ENCODE results near the gene CDKN2AIPNL.
"Not testable (repeated sequence)": the region's sequence is repeated elsewhere in the genome, so short reads cannot be mapped to it uniquely, and the experiment has no call there.

CDKN2AIPNL gene

DNA sequence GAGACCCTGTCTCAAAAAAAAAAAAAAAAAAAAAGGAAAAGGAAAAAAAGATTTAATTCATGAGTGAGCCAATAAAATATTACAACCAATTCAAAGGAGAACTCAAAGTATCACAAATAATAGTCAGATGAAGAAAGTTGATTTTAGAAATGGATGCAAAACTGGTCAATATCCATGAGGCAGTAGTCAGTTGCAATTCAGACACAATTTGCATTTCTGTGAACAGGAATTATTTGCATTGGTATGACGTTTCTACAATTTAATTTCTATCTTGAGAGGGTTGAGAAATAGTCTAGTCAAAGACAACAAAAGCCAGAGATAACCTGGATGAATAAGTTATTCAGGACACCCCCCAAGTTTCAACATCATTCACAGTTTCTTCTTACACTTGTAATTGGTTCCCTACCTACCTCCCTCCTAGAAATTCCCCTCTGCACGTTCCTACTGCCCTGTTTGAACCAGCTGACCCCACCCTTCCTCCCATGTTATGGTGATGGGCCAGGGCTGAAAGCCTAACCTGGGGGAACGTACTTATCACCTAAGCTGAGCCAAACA is 28.6 kb upstream of the CDKN2AIPNL start:
- H3K4me3 ChIP-seq (ENCODE audit: low read length) = no peak overlapping the region
- no peak for DNase-seq (ENCODE audit: low read depth, low spot score)

DNA sequence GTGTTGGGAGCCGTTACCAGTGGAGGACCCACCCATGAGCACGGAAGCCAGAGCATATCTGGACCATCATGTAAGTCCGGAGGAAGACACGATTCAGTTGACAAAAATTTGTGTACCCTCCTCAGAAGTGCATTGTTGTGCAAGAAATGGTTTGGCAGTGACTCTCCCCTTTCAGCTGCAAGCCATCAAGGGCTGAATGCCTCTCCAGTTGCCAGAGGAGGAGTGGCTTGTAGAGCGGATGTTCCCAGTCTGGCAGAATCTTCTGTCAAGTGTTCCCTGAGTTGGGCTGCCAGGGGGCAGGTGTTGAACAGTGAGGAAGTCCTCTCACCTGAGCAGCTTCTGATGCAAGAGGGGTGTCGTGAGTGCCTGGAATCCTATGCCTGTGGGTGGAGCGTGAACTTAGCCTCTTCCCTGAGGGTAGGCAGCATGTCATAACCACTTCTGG is 27.6 kb upstream of the CDKN2AIPNL start:
- no peak overlapping the region for H3K4me3 ChIP-seq (ENCODE audit: low read length)
- no peak for DNase-seq (ENCODE audit: low read depth, low spot score)

DNA sequence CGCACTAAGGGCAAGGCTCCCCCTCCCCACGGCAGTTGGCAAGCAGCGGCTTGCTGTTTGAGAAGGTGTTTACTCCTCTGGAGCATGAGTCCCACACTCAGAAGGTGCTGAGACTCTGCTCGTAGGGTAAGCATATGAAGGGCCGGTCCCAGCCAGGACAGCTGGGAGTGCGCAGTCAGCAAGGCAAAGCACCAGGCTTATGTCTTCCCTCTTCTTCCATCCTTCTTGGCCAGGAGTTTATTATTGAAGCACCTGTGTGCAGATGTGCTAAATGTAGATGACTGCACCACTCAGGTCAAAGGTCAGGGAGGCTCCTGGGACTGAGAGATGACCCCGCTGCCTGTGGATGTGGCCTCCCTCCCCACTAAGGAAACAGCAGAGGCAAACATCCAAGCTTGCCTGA is 27.0 kb upstream of the CDKN2AIPNL start:
- H3K4me3 ChIP-seq (ENCODE audit: low read length) = no peak overlapping the region
- no peak for DNase-seq (ENCODE audit: low read depth, low spot score)

DNA sequence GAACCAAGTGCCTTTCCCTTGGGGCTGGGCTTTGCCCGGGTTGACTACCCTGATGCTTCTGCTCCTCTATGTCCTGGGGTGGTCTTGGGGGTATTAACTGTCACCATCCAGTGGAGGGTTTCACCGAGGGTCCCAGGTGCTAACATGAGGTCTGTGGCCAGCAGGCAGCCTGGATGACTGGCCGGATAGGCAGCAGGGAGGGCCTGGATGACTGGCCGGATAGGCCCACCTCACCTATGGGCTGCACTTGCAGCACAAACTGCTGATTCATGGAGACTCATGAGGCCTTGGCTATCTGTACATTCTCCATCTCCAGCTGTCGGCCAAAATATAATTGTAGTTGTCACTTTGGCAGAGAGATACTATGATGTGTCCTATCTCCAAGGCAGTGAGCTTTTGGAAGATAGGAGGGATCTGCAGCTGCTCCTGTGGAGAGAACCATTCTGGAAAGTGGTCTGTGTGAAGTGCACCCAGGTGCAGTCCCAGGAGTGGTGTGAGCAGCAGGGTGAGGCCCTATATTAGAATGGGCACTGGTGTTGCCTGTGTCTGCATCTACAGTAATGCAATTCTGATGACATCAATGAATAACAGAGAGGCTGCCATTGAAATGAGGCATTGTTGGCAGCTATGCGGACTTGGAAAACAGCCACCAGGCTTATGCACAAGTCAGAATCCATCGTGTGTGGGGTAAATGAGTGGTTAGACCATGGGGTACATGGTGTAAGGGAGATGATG is 26.3 kb upstream of the CDKN2AIPNL start:
- no peak for DNase-seq (ENCODE audit: low read depth, low spot score)
- no peak overlapping the region for H3K4me3 ChIP-seq (ENCODE audit: low read length)

DNA sequence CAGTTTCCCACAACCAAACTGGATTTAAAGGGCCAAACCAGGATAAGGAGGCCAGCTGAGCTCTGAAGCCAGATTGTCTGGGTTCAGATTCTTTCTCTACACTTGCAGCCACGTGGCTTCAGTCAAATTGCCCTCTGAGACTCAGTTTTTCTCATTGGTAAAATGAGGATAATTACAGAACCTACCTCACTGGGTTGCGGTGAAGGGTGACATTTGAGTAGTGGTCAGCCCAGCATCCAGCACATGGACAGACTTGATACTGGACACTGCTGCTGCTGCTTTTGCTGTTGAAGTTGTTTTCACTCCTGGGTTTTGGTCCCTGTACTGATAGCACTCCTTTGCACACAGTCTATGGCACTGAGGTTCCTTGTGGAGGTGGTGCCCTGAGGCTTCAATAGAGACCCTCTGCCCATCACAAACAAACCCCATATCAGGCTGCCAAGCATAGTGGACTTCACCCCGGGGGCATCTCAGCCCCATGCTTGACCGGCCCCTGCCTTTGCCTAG is 25.7 kb upstream of the CDKN2AIPNL start:
- no peak overlapping the region for H3K4me3 ChIP-seq (ENCODE audit: low read length)
- DNase-seq (ENCODE audit: low read depth, low spot score) = no peak

DNA sequence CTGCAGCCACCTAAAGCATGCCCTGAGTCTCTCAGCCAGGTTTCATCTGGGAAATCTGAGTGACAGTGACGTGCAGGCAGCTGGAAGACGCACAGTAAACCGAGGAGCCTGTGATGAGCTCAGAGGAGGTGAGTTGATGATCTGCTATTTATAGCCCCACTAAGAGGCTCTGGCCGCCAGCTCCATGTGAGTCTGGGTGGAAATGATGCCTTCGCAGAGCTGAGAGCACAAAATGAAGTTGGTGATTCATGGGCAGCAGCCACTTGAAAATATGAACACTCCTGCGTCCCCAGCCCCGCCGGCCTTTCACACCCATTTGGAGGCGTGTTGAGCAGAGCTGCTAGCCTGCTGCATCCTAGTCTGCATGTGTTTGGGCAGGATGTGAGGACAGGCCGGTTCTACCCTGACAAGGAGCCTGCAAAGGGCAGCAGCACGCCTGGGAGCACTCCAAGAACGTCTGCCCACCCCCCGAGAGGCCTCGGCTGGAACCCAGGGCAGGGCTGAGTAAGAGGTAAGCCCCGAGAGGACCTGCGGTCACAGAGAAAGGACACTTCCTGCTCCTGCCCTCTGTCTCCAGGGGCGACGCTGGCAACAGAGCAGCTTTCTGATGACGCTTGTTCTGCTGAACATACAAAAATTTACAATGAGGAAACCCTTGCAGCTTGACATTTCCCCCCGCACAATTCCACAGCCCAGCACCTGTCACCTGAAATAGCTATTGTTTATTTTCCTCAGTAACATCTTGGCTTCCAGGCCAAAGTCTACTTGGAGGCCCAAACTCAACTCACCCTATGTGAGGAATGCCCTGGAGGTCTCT is 25.1 kb upstream of the CDKN2AIPNL start:
- no peak overlapping the region for H3K4me3 ChIP-seq (ENCODE audit: low read length)
- DNase-seq (ENCODE audit: low read depth, low spot score) = no peak

DNA sequence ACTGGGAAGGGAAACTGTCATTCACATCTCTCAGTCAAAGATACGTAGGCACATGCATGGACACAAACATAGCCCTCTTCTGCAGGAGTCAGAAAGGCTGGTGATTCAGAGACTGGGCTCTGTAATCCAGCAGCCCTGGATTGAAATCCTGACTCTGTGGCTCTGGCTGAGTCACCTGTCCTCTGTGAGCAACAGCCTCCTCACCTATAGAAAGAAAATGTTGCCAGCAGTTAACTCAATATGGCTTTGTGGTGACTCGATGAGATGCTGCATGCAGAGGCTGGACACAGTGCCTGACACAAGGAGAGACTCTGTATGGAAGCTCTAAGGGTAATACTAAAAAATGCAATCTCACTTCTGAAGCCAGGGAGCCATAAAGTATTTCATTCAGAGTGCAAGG is 23.9 kb upstream of the CDKN2AIPNL start:
- DNase-seq (ENCODE audit: low read depth, low spot score) = no peak
- H3K4me3 ChIP-seq (ENCODE audit: low read length) = no peak overlapping the region

DNA sequence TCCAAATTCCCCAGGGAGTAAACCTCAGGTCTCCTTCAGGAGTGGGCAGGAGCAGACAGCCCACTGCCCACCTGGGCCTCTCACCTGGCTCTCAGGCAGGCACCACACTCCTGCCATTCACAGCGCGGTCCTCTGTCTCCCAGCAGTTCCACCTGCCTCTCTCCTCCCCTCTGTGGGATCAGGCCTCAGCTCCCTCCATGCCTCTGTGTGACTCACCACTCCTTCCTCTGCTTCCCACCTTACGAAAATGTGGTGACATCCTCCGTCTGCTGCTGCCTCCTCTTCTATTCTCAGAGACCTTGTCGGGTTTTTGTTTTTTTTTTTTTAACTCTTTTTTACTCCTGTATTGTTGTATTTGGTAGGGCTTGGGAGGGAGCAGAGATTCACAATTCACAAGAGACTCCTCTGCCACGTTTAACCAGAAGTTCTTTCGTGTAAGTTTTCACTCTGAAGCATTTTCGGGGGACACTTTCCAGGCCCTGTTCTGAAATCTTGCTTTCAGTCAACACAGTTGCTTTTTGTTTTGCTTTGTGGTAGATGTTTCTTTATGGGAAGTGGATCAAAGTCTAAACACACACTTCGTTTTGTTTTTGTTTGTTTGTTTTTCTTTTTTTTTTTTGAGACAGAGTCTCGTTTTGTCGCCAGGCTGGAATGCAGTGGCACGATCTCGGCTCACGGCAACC is 21.1 kb upstream of the CDKN2AIPNL start:
- no peak overlapping the region for H3K4me3 ChIP-seq (ENCODE audit: low read length)
- DNase-seq (ENCODE audit: low read depth, low spot score) = no peak

DNA sequence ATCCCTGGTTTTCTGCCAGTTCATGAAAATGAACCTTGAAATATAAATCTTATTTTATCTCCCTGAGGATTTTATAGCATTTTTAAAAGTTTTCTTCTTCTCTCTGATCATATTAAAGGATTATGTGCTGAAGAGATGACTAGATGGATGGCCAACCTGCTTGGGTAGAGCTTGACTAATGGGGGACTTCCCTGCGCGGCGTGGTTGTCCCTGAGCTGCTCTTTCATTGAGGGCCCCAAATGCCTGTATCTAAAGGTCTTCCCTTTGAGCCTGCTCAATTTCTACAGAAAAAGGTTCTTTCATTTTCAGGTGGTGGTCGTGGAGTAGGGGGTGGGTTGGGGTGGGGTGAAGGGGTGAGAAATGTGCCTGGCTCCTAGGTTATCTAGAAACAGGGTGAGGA is 20.5 kb upstream of the CDKN2AIPNL start:
- no peak for DNase-seq (ENCODE audit: low read depth, low spot score)
- H3K4me3 ChIP-seq (ENCODE audit: low read length) = no peak overlapping the region

DNA sequence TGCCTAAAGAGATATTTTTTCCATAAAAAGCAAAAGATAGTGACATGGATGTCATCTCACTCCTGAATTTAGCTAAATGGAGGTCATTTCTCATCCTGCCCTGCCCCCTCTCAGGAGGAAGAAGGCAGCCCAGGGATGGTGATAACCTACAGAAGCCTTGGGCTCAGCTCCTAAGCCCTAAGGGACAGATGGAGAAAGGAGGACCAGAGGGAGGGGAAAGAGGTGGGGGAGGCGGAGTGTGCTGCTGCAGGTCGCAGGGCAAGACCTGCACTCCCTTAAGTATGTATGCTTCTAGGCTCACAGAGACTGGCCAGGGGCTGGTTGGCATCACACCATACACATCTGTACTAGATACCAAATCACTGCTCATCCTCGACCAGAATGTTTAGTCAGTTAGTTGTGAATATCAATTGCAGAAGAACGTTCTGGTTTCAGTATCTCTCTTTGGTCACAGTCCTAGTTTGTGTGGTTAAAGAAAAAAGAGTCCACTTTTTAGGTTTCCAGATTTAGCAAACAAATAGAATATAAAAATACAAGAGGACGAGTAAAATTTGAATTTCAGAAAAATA is 18.4 kb upstream of the CDKN2AIPNL start:
- no peak for DNase-seq (ENCODE audit: low read depth, low spot score)

DNA sequence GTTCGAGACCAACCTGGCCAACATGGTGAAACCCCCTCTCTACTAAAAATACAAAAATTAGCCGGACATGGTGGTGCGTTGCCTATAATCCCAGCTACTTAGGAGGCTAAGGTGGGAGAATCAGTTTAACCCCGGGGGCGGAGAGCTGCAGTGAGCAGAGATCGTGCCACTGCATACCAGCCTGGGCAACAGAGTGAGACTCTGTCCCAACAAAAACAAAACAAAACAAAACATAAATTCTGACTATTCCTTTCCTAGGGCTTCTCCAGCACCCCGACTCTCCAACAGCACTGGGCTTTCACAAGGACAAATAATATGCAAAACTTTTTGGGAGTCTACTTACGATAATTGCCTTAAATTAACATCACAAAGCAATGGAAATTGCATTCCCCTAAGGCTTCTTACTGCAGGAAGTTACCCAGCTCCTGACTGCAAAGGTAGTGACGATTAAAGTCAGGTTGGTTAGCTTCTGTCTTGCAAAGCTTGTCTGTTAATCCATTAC is 15.9 kb upstream of the CDKN2AIPNL start:
- no peak for DNase-seq (ENCODE audit: low read depth, low spot score)
- H3K4me3 ChIP-seq (ENCODE audit: low read length) = no peak overlapping the region

More for the DNA sequence above, 18.4 kb upstream of the CDKN2AIPNL start:
- H3K4me3 ChIP-seq (ENCODE audit: low read length) = no peak overlapping the region

DNA sequence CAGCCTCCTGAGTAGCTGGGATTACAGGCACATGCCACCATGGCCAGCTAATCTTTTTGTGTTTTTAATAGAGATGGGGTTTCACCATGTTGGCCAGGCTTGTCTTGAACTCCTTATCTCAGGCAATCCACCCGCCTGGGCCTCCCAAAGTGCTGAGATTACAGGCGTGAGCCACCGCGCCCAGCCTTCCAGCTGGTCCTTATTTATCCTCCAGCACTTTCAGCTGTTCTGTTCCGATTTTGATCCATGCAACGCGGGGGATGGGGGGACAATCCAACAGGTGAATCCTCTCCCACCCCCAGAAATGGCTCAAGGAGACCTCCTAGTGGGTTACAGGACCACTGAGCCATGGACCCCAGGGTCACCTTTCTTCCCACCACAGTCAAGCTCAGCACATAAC is 14.7 kb upstream of the CDKN2AIPNL start:
- H3K4me3 ChIP-seq (ENCODE audit: low read length) = no peak overlapping the region
- no peak for DNase-seq (ENCODE audit: low read depth, low spot score)

DNA sequence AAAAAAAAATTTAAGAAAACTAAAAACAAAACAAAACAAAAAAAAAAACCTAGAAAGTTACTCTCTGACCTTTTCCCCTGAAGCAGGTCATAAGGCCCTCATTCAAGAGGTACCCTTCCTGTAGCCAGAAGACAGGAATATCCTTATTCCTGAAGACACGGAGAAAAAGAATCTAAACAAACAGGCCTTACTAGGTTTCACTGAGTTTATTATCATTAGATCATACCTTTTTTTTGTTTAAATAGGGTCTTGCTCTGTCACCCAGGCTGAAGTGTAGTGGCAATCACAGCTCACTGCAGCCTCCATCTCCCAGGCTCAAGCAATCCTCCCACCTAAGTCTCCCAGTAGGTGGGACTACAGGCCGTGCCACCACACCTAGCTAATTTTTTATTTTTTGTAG is 11.7 kb upstream of the CDKN2AIPNL start:
- DNase-seq (ENCODE audit: low read depth, low spot score) = no peak
- no peak overlapping the region for H3K4me3 ChIP-seq (ENCODE audit: low read length)

DNA sequence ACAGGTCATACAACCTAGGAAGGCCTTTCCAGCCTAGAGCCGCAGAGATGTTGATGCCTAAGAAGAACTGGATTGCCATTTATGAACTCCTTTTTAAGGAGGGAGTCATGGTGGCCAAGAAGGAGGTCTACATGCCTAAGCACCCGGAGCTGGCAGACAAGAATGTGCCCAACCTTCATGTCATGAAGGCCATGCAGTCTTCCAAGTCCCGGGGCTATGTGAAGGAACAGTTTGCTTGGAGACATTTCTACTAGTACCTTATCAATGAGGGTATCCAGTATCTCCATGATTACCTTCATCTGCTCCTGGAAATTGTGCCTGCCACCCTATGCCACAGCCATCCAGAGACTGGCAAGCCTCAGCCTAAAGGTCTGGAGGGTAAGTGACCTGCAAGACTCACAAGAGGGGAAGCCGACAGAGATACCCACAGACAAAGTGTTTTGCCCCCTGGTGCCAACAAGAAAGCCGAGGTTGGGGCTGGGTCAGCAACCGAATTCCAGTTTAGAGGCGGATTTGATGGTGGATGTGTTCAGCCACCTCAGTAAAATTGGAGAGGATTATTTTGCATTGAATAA is 11.2 kb upstream of the CDKN2AIPNL start:
- no peak for DNase-seq (ENCODE audit: low read depth, low spot score)
- H3K4me3 ChIP-seq (ENCODE audit: low read length) = no peak overlapping the region

DNA sequence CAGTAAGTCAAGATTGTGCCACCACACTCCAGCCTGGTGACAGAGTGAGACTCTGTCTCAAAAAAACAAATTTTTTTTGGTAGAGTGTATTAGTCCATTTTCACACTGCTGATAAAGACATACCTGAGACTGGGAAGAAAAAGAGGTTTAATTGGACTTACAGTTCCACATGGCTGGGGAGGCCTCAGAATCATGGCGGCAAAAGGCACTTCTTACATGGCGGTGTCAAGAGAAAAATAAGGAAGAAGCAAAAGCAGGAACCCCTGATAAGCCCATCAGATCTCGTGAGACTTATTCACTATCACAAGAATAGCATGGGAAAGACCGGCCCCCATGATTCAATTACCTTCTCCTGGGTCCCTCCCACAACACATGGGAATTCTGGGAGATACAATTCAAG is 9.4 kb upstream of the CDKN2AIPNL start:
- H3K4me3 ChIP-seq (ENCODE audit: low read length); DNase-seq (ENCODE audit: low read depth, low spot score): not testable (repeated sequence)

DNA sequence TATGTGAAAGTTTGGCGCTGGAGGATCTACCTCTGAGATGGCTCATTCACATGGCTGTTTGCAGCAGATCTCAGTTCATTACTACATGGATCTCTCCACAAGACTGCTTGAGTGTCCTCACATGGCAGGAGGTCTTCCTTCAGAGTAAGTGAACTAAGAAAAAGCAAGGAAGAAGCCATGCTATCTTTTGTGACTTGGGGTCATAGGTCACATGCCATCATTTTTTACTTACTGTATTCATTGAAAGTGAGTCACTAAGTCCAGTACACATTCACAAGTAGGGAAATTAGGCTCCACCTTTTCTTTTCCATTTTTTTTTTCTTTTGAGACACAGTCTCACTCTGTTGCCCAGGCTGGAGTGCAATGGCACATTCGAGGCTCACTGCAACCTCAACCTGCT is 8.7 kb upstream of the CDKN2AIPNL start:
- DNase-seq (ENCODE audit: low read depth, low spot score) = no peak

DNA sequence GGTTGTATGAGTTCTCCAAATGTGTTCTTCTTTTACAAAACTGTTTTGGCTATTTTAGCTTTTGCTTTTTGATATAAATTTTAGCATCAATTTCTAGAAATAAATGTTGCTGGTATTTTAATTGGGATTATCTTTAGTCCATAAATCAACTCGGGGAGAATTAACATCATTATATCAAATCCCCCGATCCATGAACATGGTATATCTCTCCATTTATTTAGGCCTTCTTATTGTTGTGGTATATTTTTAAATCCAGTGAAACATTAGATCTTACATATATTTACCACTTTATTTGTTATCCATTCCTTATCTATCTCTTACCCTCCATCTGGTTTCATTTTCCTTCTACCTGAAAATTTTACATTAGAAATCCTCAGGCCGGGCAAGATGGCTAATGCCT is 7.3 kb upstream of the CDKN2AIPNL start:
- H3K4me3 ChIP-seq (ENCODE audit: low read length) = no peak overlapping the region
- no peak for DNase-seq (ENCODE audit: low read depth, low spot score)

More for the DNA sequence above, 8.7 kb upstream of the CDKN2AIPNL start:
- no peak overlapping the region for H3K4me3 ChIP-seq (ENCODE audit: low read length)

DNA sequence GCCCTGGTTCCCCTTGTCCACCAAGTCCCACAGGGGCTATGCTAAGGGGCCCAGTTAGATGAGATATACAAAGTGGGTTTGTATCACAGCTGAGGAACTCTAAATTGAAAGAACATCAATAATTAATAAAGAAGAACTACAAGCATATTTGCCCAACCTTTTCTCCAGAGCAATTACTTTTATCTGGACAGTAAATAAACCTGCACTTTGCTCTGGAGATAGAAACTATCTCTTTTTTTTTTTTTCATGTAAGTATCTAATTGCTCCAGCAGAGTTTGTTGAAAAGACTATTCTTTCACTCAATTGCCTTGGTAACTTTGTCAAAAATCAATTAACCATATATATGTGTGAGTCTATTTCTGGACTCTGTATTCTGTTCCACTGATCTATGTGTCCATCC is 6.0 kb upstream of the CDKN2AIPNL start:
- H3K4me3 ChIP-seq (ENCODE audit: low read length) = no peak overlapping the region
- no peak for DNase-seq (ENCODE audit: low read depth, low spot score)

DNA sequence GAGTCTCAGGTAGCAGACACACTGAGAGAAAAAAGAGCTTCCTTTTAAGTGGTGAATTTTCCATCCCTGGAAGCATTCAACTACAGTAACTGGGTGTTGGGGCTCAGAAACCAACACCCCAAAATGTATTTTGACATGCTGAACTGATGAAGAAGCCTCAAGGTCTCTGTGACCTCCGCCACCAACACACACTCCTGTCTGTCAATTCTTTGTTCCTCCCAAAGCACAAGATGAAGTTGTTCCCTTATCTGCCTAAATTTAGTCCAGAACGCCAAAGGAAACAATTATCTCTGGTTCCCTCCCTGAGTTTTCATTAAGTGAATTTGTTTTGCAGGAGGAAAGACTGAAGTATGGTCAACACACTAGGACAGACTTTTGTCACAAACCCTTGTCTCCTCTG is 1.4 kb upstream of the CDKN2AIPNL start:
- H3K4me3 ChIP-seq (ENCODE audit: low read length) = no peak overlapping the region
- DNase-seq (ENCODE audit: low read depth, low spot score) = no peak

Measured in Jurkat, Clone E6-1 (cell line).